B cell (primary cell): ENCODE measurements around the gene C2orf81. TPM values are rescaled to one million over a fixed set of nuclear protein-coding genes. Genes with fewer than 3 reads are reported as not detected.

ENCODE experiments used
- ATAC-seq: fragments of 200-7000 bp; cut with Tn5 transposase; one replicate; pipeline ENCODE4 v1.10.0; 2021; ENCODE audit warnings: low read depth, mild to moderate bottlenecking, moderate number of reproducible peaks, moderate library complexity
- CTCF ChIA-PET: fragments of 350-600 bp; sonication (Branson Sonifier 250); formaldehyde crosslinking; loops from one replicate; lab custom pipeline; 2021; ENCODE audit warnings: antibody characterized with exemption, inconsistent platforms; lab: Charles Lee
- POLR2A ChIA-PET: fragments of 350-600 bp; sonication (Branson Sonifier 250); formaldehyde crosslinking; loops from one replicate; lab custom pipeline; 2021; ENCODE audit warnings: antibody characterized with exemption; lab: Charles Lee
- DNase-seq: peaks from one replicate; pipeline ENCODE4 v3.0.0; 2013
- H2AFZ ChIP-seq: 2 replicates; pipeline ENCODE4 v1.6.1; 2012; ENCODE audit warnings: mild to moderate bottlenecking, low read depth, low read length; ENCODE audit not compliant: insufficient read depth, poor library complexity, severe bottlenecking
- H3K27ac ChIP-seq, 2 donors: 1 replicate in 1 of 2; 2 replicates in 1 of 2; pipeline ENCODE4 v1.5.1; 2012 to 2013; ENCODE audit warnings: low read length in 2 of 2, mild to moderate bottlenecking in 2 of 2, moderate library complexity in 1 of 2
- H3K27me3 ChIP-seq, 4 experiments: fragments of 200-600 bp in 1 of 4; sonication (generic) in 1 of 4; replicated peaks in 1 of 4; 1 replicate in 2 of 4; 2 replicates in 2 of 4; pipeline versions ENCODE4 v1.6.1 to v1.7.0; 2013 to 2016; ENCODE audit warnings: low read length in 3 of 4, mild to moderate bottlenecking in 2 of 4, mixed read lengths in 1 of 4, moderate library complexity in 1 of 4; ENCODE audit not compliant: insufficient read depth in 4 of 4, control insufficient read depth in 3 of 4; ENCODE audit errors: control extremely low read depth in 1 of 4
- H3K36me3 ChIP-seq, 2 experiments: replicated peaks in 1 of 2; 1 replicate in 1 of 2; 2 replicates in 1 of 2; pipeline versions ENCODE4 v1.6.1 to v1.7.1; 2013; ENCODE audit warnings: low read length in 1 of 2; ENCODE audit not compliant: insufficient read depth in 2 of 2, control insufficient read depth in 1 of 2; ENCODE audit errors: control extremely low read depth in 1 of 2, extremely low read depth in 1 of 2
- H3K4me1 ChIP-seq, 2 donors: fragments of 200-600 bp in 1 of 2; sonication (generic) in 1 of 2; 1 replicate in 1 of 2; 2 replicates in 1 of 2; pipeline versions ENCODE4 v1.5.1 to v1.6.1; 2013 to 2017; ENCODE audit warnings: low read length in 2 of 2; ENCODE audit not compliant: control insufficient read depth in 2 of 2, insufficient read depth in 2 of 2
- H3K4me2 ChIP-seq: replicated peaks from 2 replicates; pipeline ENCODE3; 2012; ENCODE audit warnings: mild to moderate bottlenecking, low read depth, low read length; ENCODE audit not compliant: poor library complexity, severe bottlenecking
- H3K4me3 ChIP-seq, 5 experiments: fragments of 200-600 bp in 1 of 5; sonication (generic) in 1 of 5; 1 replicate in 3 of 5; 2 replicates in 2 of 5; pipeline versions ENCODE4 v1.5.1 to v1.7.0; 2011 to 2016; ENCODE audit warnings: low read length in 4 of 5, mild to moderate bottlenecking in 4 of 5, low read depth in 2 of 5, control low read depth in 1 of 5, moderate library complexity in 1 of 5; ENCODE audit not compliant: insufficient read depth in 1 of 5; ENCODE audit errors: control extremely low read depth in 1 of 5, extremely low read depth in 1 of 5
- H3K79me2 ChIP-seq: fragments of 200-600 bp; sonication (generic); one replicate; pipeline ENCODE4 v1.6.0; 2016; ENCODE audit warnings: low read length; ENCODE audit not compliant: control insufficient read depth, insufficient read depth
- H3K9ac ChIP-seq: fragments of 200-600 bp; sonication (generic); 2 replicates; pipeline ENCODE4 v1.6.1; 2017; ENCODE audit warnings: mild to moderate bottlenecking, low read length, moderate library complexity
- H3K9me3 ChIP-seq, 3 donors: one replicate each; pipeline versions ENCODE4 v1.6.1 to v1.7.1; 2013; ENCODE audit warnings: low read length in 2 of 3; ENCODE audit not compliant: control insufficient read depth in 2 of 3, insufficient read depth in 1 of 3; ENCODE audit errors: control extremely low read depth in 1 of 3
- H4K20me1 ChIP-seq: 2 replicates; pipeline ENCODE4 v1.6.0; 2012; ENCODE audit warnings: mild to moderate bottlenecking, low read length; ENCODE audit not compliant: insufficient read depth, control insufficient read depth, poor library complexity, severe bottlenecking
- H3K27ac Mint-ChIP-seq: one replicate; pipeline ENCODE4 v1.8.0; 2021; ENCODE audit warnings: mixed read lengths
- H3K27me3 Mint-ChIP-seq: one replicate; pipeline ENCODE4 v1.8.0; 2021; ENCODE audit warnings: mixed read lengths
- H3K4me1 Mint-ChIP-seq: one replicate; pipeline ENCODE4 v1.8.0; 2021; ENCODE audit warnings: mixed read lengths
- H3K4me3 Mint-ChIP-seq: one replicate; pipeline ENCODE4 v1.8.0; 2021; ENCODE audit warnings: mixed read lengths
- H3K9me3 Mint-ChIP-seq: one replicate; pipeline ENCODE4 v1.8.0; 2022; ENCODE audit warnings: mixed read lengths; ENCODE audit not compliant: insufficient read depth
- EZH2 ChIP-seq: IDR thresholded peaks from 2 replicates; pipeline ENCODE4 v1.6.1; 2012; ENCODE audit warnings: borderline replicate concordance, low read depth, mild to moderate bottlenecking, moderate library complexity, low read length; ENCODE audit not compliant: insufficient read depth, poor library complexity, severe bottlenecking
- WGBS: methylation state at CpG from one replicate; pipeline ENCODE4 v1.1.5; 2013; ENCODE audit warnings: missing lambda C conversion rate; ENCODE audit not compliant: insufficient coverage; 5-methylcytosine and 5-hydroxymethylcytosine counted together
- intact Hi-C: fragments of 100-400 bp; cut with micrococcal nuclease; formaldehyde crosslinking; loops from one replicate; pipeline ENCODE4 v1.10.0; 2022
- polyA plus RNA-seq: library from polyadenylated mRNA; depleted of rRNA; stranded (reverse); fragments of >200 nt; gene quantifications from 2 replicates; pipeline ENCODE4 v1.2.3, GENCODE V29; 2012
- total RNA-seq, 2 donors: library from RNA; stranded (reverse); fragments of 120-200 nt in 1 of 2; gene quantifications; 1 replicate in 1 of 2; 2 replicates in 1 of 2; pipeline versions ENCODE4 v1.2.3 to v1.2.4, GENCODE V29; 2013 to 2022
- TF ChIP-seq, protein P1 (sequence below): fragments of 200-600 bp; IDR thresholded peaks from one replicate; pipeline ENCODE4 v1.8.0; 2022; ENCODE audit warnings: antibody characterized with exemption, mild to moderate bottlenecking

C2orf81 gene
- total and polyA plus RNA-seq, 2 donors (not counting 1 experiment from before 2014, with no cell fraction given): 5.4 to 8.6 TPM

- peaks cover 3 to 72% of the 10 kb centered on the region in 2 experiments for H3K36me3 ChIP-seq
- Mint-ChIP-seq H3K27me3 (no peaks in the 10 kb centered on the region), H3K9me3 (no peaks in the 10 kb centered on the region), H3K27ac (no peak overlapping the region), H3K4me1 (no peaks in the 10 kb centered on the region), H3K4me3 (no peak overlapping the region)
- no peak overlapping the region for H3K4me3 ChIP-seq
- DNase-seq: no peak
- POLR2A ChIA-PET: no interaction called here
- H3K27ac ChIP-seq: no peak overlapping the region
- no peaks in the 10 kb centered on the region for H3K27me3 ChIP-seq
- no peaks in the 10 kb centered on the region for H3K9me3 ChIP-seq
- H4K20me1 ChIP-seq: peaks cover 29% of the 10 kb centered on the region
- H3K79me2 ChIP-seq: no peaks in the 10 kb centered on the region
- H2AFZ ChIP-seq: no peak overlapping the region
- WGBS: 89% methylated on average over 4 of the region's 5 CpGs
- H3K9ac ChIP-seq: no peak overlapping the region
- H3K4me2 ChIP-seq: no peak overlapping the region
- intact Hi-C loops: no loop called here
- ATAC-seq: no peak
- H3K4me1 ChIP-seq: no peaks in the 10 kb centered on the region
- CTCF ChIA-PET: no interaction called here
- TF ChIP-seq, protein P1, sequence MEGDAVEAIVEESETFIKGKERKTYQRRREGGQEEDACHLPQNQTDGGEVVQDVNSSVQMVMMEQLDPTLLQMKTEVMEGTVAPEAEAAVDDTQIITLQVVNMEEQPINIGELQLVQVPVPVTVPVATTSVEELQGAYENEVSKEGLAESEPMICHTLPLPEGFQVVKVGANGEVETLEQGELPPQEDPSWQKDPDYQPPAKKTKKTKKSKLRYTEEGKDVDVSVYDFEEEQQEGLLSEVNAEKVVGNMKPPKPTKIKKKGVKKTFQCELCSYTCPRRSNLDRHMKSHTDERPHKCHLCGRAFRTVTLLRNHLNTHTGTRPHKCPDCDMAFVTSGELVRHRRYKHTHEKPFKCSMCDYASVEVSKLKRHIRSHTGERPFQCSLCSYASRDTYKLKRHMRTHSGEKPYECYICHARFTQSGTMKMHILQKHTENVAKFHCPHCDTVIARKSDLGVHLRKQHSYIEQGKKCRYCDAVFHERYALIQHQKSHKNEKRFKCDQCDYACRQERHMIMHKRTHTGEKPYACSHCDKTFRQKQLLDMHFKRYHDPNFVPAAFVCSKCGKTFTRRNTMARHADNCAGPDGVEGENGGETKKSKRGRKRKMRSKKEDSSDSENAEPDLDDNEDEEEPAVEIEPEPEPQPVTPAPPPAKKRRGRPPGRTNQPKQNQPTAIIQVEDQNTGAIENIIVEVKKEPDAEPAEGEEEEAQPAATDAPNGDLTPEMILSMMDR: no peak
- no peak for TF ChIP-seq EZH2
Measured at GRCh38 chr2:74373221-74373676, 48.2 kb downstream of the C2orf81 start.

- H2AFZ ChIP-seq: no peak overlapping the region
- no peak for TF ChIP-seq EZH2
- H3K4me3 ChIP-seq: no peak overlapping the region
- H4K20me1 ChIP-seq: peaks cover 29% of the 10 kb centered on the region
- Mint-ChIP-seq H3K4me3 (no peak overlapping the region), H3K4me1 (no peaks in the 10 kb centered on the region), H3K27ac (no peak overlapping the region), H3K27me3 (no peaks in the 10 kb centered on the region), H3K9me3 (no peaks in the 10 kb centered on the region)
- H3K36me3 ChIP-seq: peaks cover 3 to 74% of the 10 kb centered on the region in 2 experiments
- DNase-seq (no peak), ATAC-seq (no peak)
- no peaks in the 10 kb centered on the region for H3K9me3 ChIP-seq
- WGBS: 95% methylated on average over 3 of the region's 6 CpGs
- H3K4me1 ChIP-seq: no peaks in the 10 kb centered on the region
- no peak overlapping the region for H3K4me2 ChIP-seq
- H3K27ac ChIP-seq: no peak overlapping the region
- no peaks in the 10 kb centered on the region for H3K79me2 ChIP-seq
- CTCF ChIA-PET: no interaction called here
- POLR2A ChIA-PET: no interaction called here
- no peaks in the 10 kb centered on the region for H3K27me3 ChIP-seq
- intact Hi-C loops: no loop called here
- H3K9ac ChIP-seq: no peak overlapping the region
Measured at GRCh38 chr2:74372674-74373073, 48.7 kb downstream of the C2orf81 start.
